ENCODE data around the gene MTA1. TPM values are rescaled to one million over a fixed set of nuclear protein-coding genes. Genes with fewer than 3 reads are reported as not detected.
A peak's percentile ranks its signal among the peaks of the same experiment; 100 is the strongest.

Gene MTA1
- total and polyA plus RNA-seq, 7 experiments from 2014 or later, result 2.8 to 132 (median 117) TPM

GRCh38 chr14:105446971-105447370 lies 27.3 kb downstream of the MTA1 start:
- POLR2A ChIA-PET, result interaction anchor here (1.2 kb wide), 1 partner anchor 43 kb away, joined by 4 read pairs; no protein-coding TSS in a partner anchor

GRCh38 chr14:105447651-105448640 lies 28.3 kb downstream of the MTA1 start:
- no peak overlapping the region for H3K27ac ChIP-seq (ENCODE audit: low read depth, low read length)

More at GRCh38 chr14:105446971-105447370, 27.3 kb downstream of the MTA1 start:
- peaks cover 0 to 2% (median 0%) of the 10 kb centered on the region in 7 donors for H3K4me1 Mint-ChIP-seq
- ATAC-seq (no peak), DNase-seq (no peak)
- peaks cover 0 to 33% (median 0%) of the 10 kb centered on the region in 3 experiments for H3K36me3 ChIP-seq (ENCODE audit: control insufficient read depth in 2 of 3, insufficient read depth in 3 of 3, low read length in 3 of 3)
- H3K36me3 Mint-ChIP-seq, result peaks cover 0 to under 1% (median 0%) of the 10 kb centered on the region in 5 donors
- no peaks in the 10 kb centered on the region for H3K27me3 Mint-ChIP-seq
- peak overlapping the region in 1 of 9 donors; percentile 54 for H3K27ac Mint-ChIP-seq
- no peak overlapping the region for H3K4me3 Mint-ChIP-seq
- intact Hi-C loops (cut with micrococcal nuclease), result no loop called here
- CTCF ChIA-PET, result interaction anchor here (0.6 to 1.1 kb wide), 3 partner anchors 10 to 145 kb away, joined by 3 to 5 read pairs (median 4); no protein-coding TSS in a partner anchor
- no peaks in the 10 kb centered on the region for H3K27me3 ChIP-seq (ENCODE audit: control insufficient read depth in 2 of 2, insufficient read depth in 2 of 2, low read length in 2 of 2)
- no peaks in the 10 kb centered on the region for H3K9me3 ChIP-seq (ENCODE audit: control insufficient read depth in 2 of 3, low read length in 3 of 3)
- no peaks in the 10 kb centered on the region for H3K4me1 ChIP-seq (ENCODE audit: control insufficient read depth in 2 of 2, insufficient read depth in 2 of 2, low read length in 2 of 2)
- no peak overlapping the region for H3K4me3 ChIP-seq (ENCODE audit: low read length)
- no peak overlapping the region for H3K27ac ChIP-seq (ENCODE audit: low read depth, low read length)
- no peaks in the 10 kb centered on the region for H3K9me3 Mint-ChIP-seq

DNA sequence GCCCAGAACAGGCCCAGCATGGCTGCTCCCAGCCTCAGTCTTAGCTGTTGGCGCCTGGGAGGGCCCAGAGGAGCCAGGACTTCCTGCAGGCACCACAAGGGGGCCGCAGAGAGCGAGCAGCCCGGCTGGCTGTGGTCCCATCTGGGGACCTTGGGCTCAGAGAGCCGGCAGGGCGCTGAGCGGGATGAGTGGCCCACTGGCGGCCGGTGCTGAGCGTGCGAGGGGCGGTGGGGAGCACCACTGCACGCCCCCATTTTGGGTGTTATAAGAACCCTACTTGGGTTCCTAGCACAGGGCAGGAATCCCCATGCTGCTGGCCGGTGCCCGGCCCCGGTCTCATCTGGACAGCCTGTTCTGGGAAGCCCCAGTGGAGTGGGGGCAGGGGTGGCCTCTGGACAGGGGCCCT lies 29.1 kb downstream of the MTA1 start:
- Mint-ChIP-seq H3K27me3 (no peaks in the 10 kb centered on the region), H3K36me3 (peaks cover 0 to 11% (median 2%) of the 10 kb centered on the region in 5 donors), H3K4me1 (peaks cover 0 to 3% (median 0%) of the 10 kb centered on the region in 7 donors), H3K4me3 (no peak overlapping the region), H3K9me3 (no peaks in the 10 kb centered on the region), H3K27ac (no peak overlapping the region)
- intact Hi-C loops (cut with micrococcal nuclease), result loop anchor here (1.0 to 2.0 kb wide), 6 partner anchors 26 to 80 kb away; partner anchors contain the start of gene CRIP2 (in 2 of the 2)
- Histone ChIP-seq H3K4me3 (ENCODE audit: low read length) (no peak overlapping the region), H3K27ac (ENCODE audit: low read depth, low read length) (no peak overlapping the region), H3K36me3 (ENCODE audit: control insufficient read depth in 2 of 3, insufficient read depth in 3 of 3, low read length in 3 of 3) (peaks cover 0 to 47% (median 0%) of the 10 kb centered on the region in 3 experiments), H3K27me3 (ENCODE audit: control insufficient read depth in 2 of 2, insufficient read depth in 2 of 2, low read length in 2 of 2) (no peaks in the 10 kb centered on the region), H3K4me1 (ENCODE audit: control insufficient read depth in 2 of 2, insufficient read depth in 2 of 2, low read length in 2 of 2) (no peaks in the 10 kb centered on the region), H3K9me3 (ENCODE audit: control insufficient read depth in 2 of 3, low read length in 3 of 3) (no peaks in the 10 kb centered on the region)
- ATAC-seq (peak; percentile 92), DNase-seq (peak; percentile 45 to 76 (median 63))
- CTCF ChIA-PET, result interaction anchor here (0.6 to 1.9 kb wide), 4 partner anchors 13 to 78 kb away, joined by 3 to 12 read pairs (median 3); no protein-coding TSS in a partner anchor
- POLR2A ChIA-PET, result interaction anchor here (0.9 kb wide), 1 partner anchor 41 kb away, joined by 4 read pairs; no protein-coding TSS in a partner anchor

More at GRCh38 chr14:105447651-105448640, 28.3 kb downstream of the MTA1 start:
- POLR2A ChIA-PET, result interaction anchor here (0.9 to 1.2 kb wide), 2 partner anchors 42 kb away, joined by 4 read pairs; no protein-coding TSS in a partner anchor
- H3K4me3 ChIP-seq (ENCODE audit: low read length), result no peak overlapping the region
- no peaks in the 10 kb centered on the region for H3K9me3 ChIP-seq (ENCODE audit: control insufficient read depth in 2 of 3, low read length in 3 of 3)
- Mint-ChIP-seq H3K9me3 (no peaks in the 10 kb centered on the region), H3K4me1 (peaks cover 0 to 3% (median 0%) of the 10 kb centered on the region in 7 donors), H3K36me3 (peaks cover 0 to 7% (median 2%) of the 10 kb centered on the region in 5 donors), H3K4me3 (no peak overlapping the region), H3K27me3 (no peaks in the 10 kb centered on the region), H3K27ac (no peak overlapping the region)
- DNase-seq, result no peak
- peaks cover 0 to 41% (median 0%) of the 10 kb centered on the region in 3 experiments for H3K36me3 ChIP-seq (ENCODE audit: control insufficient read depth in 2 of 3, insufficient read depth in 3 of 3, low read length in 3 of 3)
- no peaks in the 10 kb centered on the region for H3K27me3 ChIP-seq (ENCODE audit: control insufficient read depth in 2 of 2, insufficient read depth in 2 of 2, low read length in 2 of 2)
- CTCF ChIA-PET, result interaction anchor here (0.6 to 1.9 kb wide), 5 partner anchors 11 to 77 kb away, joined by 3 to 12 read pairs (median 3); no protein-coding TSS in a partner anchor
- ATAC-seq, result no peak
- intact Hi-C loops (cut with micrococcal nuclease), result loop anchor here (1.0 to 2.0 kb wide), 6 partner anchors 26 to 80 kb away; partner anchors contain the start of gene CRIP2 (in 2 of the 2)
- no peaks in the 10 kb centered on the region for H3K4me1 ChIP-seq (ENCODE audit: control insufficient read depth in 2 of 2, insufficient read depth in 2 of 2, low read length in 2 of 2)

- CTCF ChIA-PET, result interaction anchor here (0.7 kb wide), 1 partner anchor 68 kb away, joined by 3 read pairs; no protein-coding TSS in a partner anchor
- H3K27ac ChIP-seq (ENCODE audit: low read depth, low read length), result no peak overlapping the region
- Mint-ChIP-seq H3K9me3 (no peaks in the 10 kb centered on the region), H3K36me3 (peaks cover 0 to 11% (median 2%) of the 10 kb centered on the region in 5 donors), H3K27ac (no peak overlapping the region), H3K4me1 (peaks cover 0 to 3% (median 0%) of the 10 kb centered on the region in 7 donors), H3K4me3 (no peak overlapping the region), H3K27me3 (no peaks in the 10 kb centered on the region)
- intact Hi-C loops (cut with micrococcal nuclease), result loop anchor here in 1 of 2 donors (2.0 kb wide), 1 partner anchor 25 kb away; the partner anchor contains the start of gene CRIP2
- H3K4me3 ChIP-seq (ENCODE audit: low read length), result no peak overlapping the region
- H3K4me1 ChIP-seq (ENCODE audit: control insufficient read depth in 2 of 2, insufficient read depth in 2 of 2, low read length in 2 of 2), result no peaks in the 10 kb centered on the region
- no peaks in the 10 kb centered on the region for H3K9me3 ChIP-seq (ENCODE audit: control insufficient read depth in 2 of 3, low read length in 3 of 3)
- no peak for DNase-seq
- peaks cover 0 to 55% (median 0%) of the 10 kb centered on the region in 3 experiments for H3K36me3 ChIP-seq (ENCODE audit: control insufficient read depth in 2 of 3, insufficient read depth in 3 of 3, low read length in 3 of 3)
- ATAC-seq, result no peak
- H3K27me3 ChIP-seq (ENCODE audit: control insufficient read depth in 2 of 2, insufficient read depth in 2 of 2, low read length in 2 of 2), result no peaks in the 10 kb centered on the region
- POLR2A ChIA-PET, result no interaction called here
Observed at GRCh38 chr14:105449276-105450122, 29.9 kb downstream of the MTA1 start.

DNA sequence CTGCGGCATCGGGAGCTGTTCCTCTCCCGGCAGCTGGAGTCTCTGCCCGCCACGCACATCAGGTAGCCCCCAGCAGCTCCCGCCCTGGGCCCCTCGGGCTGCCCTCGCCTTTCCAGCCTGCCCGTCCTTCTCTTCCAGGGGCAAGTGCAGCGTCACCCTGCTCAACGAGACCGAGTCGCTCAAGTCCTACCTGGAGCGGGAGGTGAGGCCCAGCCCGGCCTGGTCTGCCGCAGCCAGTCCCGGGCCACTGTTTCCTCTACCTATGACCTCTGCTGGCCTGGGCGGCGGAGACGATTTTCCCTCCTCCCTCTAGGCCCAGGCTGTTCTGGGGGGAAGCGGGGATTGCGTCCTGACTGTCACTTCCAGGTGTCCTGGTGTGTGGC lies 30.5 kb downstream of the MTA1 start:
- intact Hi-C loops (cut with micrococcal nuclease), result no loop called here
- peaks cover 0 to 3% (median 0%) of the 10 kb centered on the region in 7 donors for H3K4me1 Mint-ChIP-seq
- H3K36me3 ChIP-seq (ENCODE audit: control insufficient read depth in 2 of 3, insufficient read depth in 3 of 3, low read length in 3 of 3), result peaks cover 0 to 61% (median 0%) of the 10 kb centered on the region in 3 experiments
- no peak overlapping the region for H3K27ac ChIP-seq (ENCODE audit: low read depth, low read length)
- no peak overlapping the region for H3K4me3 ChIP-seq (ENCODE audit: low read length)
- H3K27me3 Mint-ChIP-seq, result no peaks in the 10 kb centered on the region
- H3K27ac Mint-ChIP-seq, result no peak overlapping the region
- no peak for DNase-seq
- H3K4me1 ChIP-seq (ENCODE audit: control insufficient read depth in 2 of 2, insufficient read depth in 2 of 2, low read length in 2 of 2), result no peaks in the 10 kb centered on the region
- H3K27me3 ChIP-seq (ENCODE audit: control insufficient read depth in 2 of 2, insufficient read depth in 2 of 2, low read length in 2 of 2), result no peaks in the 10 kb centered on the region
- H3K36me3 Mint-ChIP-seq, result peaks cover 0 to 11% (median 2%) of the 10 kb centered on the region in 5 donors
- no peaks in the 10 kb centered on the region for H3K9me3 Mint-ChIP-seq
- no peak for ATAC-seq
- no peak overlapping the region for H3K4me3 Mint-ChIP-seq
- CTCF ChIA-PET, result interaction anchor here (0.7 kb wide), 1 partner anchor 67 kb away, joined by 3 read pairs; no protein-coding TSS in a partner anchor
- POLR2A ChIA-PET, result no interaction called here
- no peaks in the 10 kb centered on the region for H3K9me3 ChIP-seq (ENCODE audit: control insufficient read depth in 2 of 3, low read length in 3 of 3)
